DOHH2 (cell line): ENCODE results near the gene EHHADH.

Experiments
- H3F3A ChIP-seq: fragments of 200-600 bp; sonication (generic), shearing (Covaris generic); 2 replicates; pipeline ENCODE4 v1.6.0; 2016; ENCODE audit warnings: antibody characterized with exemption, mild to moderate bottlenecking; ENCODE audit not compliant: control insufficient read depth, insufficient read depth
- H3K27ac ChIP-seq: fragments of 200-600 bp; sonication (generic); 2 replicates; pipeline ENCODE4 v1.5.1; 2014; ENCODE audit warnings: low read depth, mild to moderate bottlenecking, low read length, moderate library complexity
- H3K27me3 ChIP-seq: fragments of 200-600 bp; sonication (generic); 2 replicates; pipeline ENCODE4 v1.6.1; 2014; ENCODE audit warnings: mild to moderate bottlenecking, low read length, mixed read lengths; ENCODE audit not compliant: control insufficient read depth
- H3K36me3 ChIP-seq: fragments of 200-600 bp; sonication (generic); 2 replicates; pipeline ENCODE4 v1.6.1; 2014; ENCODE audit warnings: mild to moderate bottlenecking, low read length, moderate library complexity, mixed read lengths; ENCODE audit not compliant: control insufficient read depth
- H3K4me1 ChIP-seq: fragments of 200-600 bp; sonication (generic); 2 replicates; pipeline ENCODE4 v1.6.1; 2014; ENCODE audit warnings: mild to moderate bottlenecking, low read length, mixed read lengths; ENCODE audit not compliant: control insufficient read depth
- H3K4me2 ChIP-seq: fragments of 200-600 bp; sonication (generic); 2 replicates; pipeline ENCODE4 v1.6.0; 2014; ENCODE audit warnings: mild to moderate bottlenecking, low read length, moderate library complexity
- H3K4me3 ChIP-seq: fragments of 200-600 bp; sonication (generic); 2 replicates; pipeline ENCODE4 v1.5.1; 2014; ENCODE audit warnings: mild to moderate bottlenecking, low read length, mixed read lengths
- H3K79me2 ChIP-seq: fragments of 200-600 bp; sonication (generic); 2 replicates; pipeline ENCODE4 v1.6.1; 2014; ENCODE audit warnings: mild to moderate bottlenecking, low read length, mixed read lengths; ENCODE audit not compliant: control insufficient read depth
- H3K9me2 ChIP-seq: fragments of 200-600 bp; sonication (generic); replicated peaks from 2 replicates; pipeline ENCODE4 v1.6.1; 2014; ENCODE audit warnings: mild to moderate bottlenecking, low read length, mixed read lengths; ENCODE audit not compliant: control insufficient read depth
- H3K9me3 ChIP-seq: fragments of 200-600 bp; sonication (generic); 2 replicates; pipeline ENCODE4 v1.6.1; 2014; ENCODE audit warnings: antibody characterized with exemption, low read length, mixed read lengths; ENCODE audit not compliant: control insufficient read depth, insufficient read depth
- H4K20me1 ChIP-seq: fragments of 200-600 bp; sonication (generic); 2 replicates; pipeline ENCODE4 v1.6.0; 2014; ENCODE audit warnings: low read depth, mild to moderate bottlenecking, antibody characterized with exemption, low read length, moderate library complexity; ENCODE audit not compliant: control insufficient read depth, insufficient read depth
- EZH2phosphoT487 ChIP-seq: fragments of 200-600 bp; sonication (generic); IDR thresholded peaks from 2 replicates; pipeline ENCODE4 v1.6.1; 2017; ENCODE audit warnings: borderline replicate concordance, mild to moderate bottlenecking, antibody characterized with exemption, low read length, moderate library complexity, mixed read lengths
- TF ChIP-seq, protein P1 (sequence below): fragments of 200-600 bp; sonication (generic); IDR thresholded peaks from one replicate; pipeline ENCODE4 v1.5.1; 2014; ENCODE audit warnings: antibody characterized with exemption, mild to moderate bottlenecking, low read depth, low read length; ENCODE audit not compliant: poor library complexity, severe bottlenecking

Gene EHHADH

GRCh38 chr3:185210621-185211142 lies 43.2 kb downstream of the EHHADH start:
- H3K9me2 ChIP-seq = no peaks in the 10 kb centered on the region
- H3K9me3 ChIP-seq = no peaks in the 10 kb centered on the region
- no peaks in the 10 kb centered on the region for H3F3A ChIP-seq
- H4K20me1 ChIP-seq = no peaks in the 10 kb centered on the region
- no peak overlapping the region for H3K27ac ChIP-seq
- TF ChIP-seq EZH2phosphoT487 = no peak
- TF ChIP-seq, protein P1, sequence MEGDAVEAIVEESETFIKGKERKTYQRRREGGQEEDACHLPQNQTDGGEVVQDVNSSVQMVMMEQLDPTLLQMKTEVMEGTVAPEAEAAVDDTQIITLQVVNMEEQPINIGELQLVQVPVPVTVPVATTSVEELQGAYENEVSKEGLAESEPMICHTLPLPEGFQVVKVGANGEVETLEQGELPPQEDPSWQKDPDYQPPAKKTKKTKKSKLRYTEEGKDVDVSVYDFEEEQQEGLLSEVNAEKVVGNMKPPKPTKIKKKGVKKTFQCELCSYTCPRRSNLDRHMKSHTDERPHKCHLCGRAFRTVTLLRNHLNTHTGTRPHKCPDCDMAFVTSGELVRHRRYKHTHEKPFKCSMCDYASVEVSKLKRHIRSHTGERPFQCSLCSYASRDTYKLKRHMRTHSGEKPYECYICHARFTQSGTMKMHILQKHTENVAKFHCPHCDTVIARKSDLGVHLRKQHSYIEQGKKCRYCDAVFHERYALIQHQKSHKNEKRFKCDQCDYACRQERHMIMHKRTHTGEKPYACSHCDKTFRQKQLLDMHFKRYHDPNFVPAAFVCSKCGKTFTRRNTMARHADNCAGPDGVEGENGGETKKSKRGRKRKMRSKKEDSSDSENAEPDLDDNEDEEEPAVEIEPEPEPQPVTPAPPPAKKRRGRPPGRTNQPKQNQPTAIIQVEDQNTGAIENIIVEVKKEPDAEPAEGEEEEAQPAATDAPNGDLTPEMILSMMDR = no peak
- no peak overlapping the region for H3K4me2 ChIP-seq
- H3K27me3 ChIP-seq = no peaks in the 10 kb centered on the region
- no peaks in the 10 kb centered on the region for H3K36me3 ChIP-seq
- H3K4me3 ChIP-seq = no peak overlapping the region
- H3K79me2 ChIP-seq = no peaks in the 10 kb centered on the region
- peaks cover 28% of the 10 kb centered on the region for H3K4me1 ChIP-seq

GRCh38 chr3:185208823-185209222 lies 45.0 kb downstream of the EHHADH start:
- H3K4me2 ChIP-seq = peak overlapping the region; percentile 82

DNA sequence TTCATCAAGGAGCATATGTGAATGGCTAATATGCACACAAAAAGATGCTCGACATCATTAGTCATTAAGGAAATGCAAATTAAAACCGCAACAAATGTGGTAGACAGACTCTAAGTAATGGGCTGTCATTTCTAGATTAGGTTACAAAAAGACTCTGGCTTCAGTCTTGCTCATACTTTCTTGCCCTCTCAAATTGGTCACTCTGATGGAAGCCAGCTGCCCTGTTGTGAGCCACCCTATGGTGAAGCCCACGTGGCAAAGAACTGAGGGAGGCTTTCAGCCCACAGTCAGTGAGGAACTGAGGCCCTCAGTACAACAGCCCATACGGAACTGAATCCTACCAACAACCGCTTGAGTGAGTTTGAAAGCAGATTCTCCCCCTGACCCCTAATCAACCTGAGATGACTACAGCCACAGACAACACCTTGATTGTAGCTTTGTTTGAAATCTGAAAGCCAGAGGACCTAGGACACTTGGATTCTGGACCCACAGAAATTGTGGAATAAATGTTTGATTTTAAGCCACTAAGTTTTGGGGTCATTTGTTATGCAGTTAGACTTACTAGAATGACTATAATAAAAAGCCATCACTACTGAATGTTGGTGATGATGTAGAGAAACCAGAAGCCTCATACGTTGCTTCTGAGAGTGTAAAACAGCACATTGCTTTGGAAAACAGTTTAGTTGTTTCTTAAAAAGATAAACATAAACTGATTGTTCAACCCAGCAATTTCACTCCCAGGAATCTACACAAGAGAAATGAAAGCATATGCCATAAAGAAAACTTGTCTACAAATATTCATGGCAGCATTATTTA lies 45.7 kb downstream of the EHHADH start:
- H3K9me2 ChIP-seq = no peaks in the 10 kb centered on the region
- H3K9me3 ChIP-seq = no peaks in the 10 kb centered on the region
- peak overlapping the region; percentile 75 for H3K27ac ChIP-seq
- no peaks in the 10 kb centered on the region for H4K20me1 ChIP-seq
- no peaks in the 10 kb centered on the region for H3K79me2 ChIP-seq
- no peaks in the 10 kb centered on the region for H3K36me3 ChIP-seq
- H3K4me1 ChIP-seq = peaks cover 24% of the 10 kb centered on the region
- no peaks in the 10 kb centered on the region for H3F3A ChIP-seq
- TF ChIP-seq, protein P1 = no peak
- TF ChIP-seq EZH2phosphoT487 = no peak
- peak overlapping the region; percentile 82 for H3K4me2 ChIP-seq
- no peaks in the 10 kb centered on the region for H3K27me3 ChIP-seq
- peak overlapping the region; percentile 57 for H3K4me3 ChIP-seq

More at GRCh38 chr3:185208823-185209222, 45.0 kb downstream of the EHHADH start:
- Histone ChIP-seq H4K20me1 (no peaks in the 10 kb centered on the region), H3K36me3 (no peaks in the 10 kb centered on the region), H3K9me3 (no peaks in the 10 kb centered on the region), H3K4me3 (peak overlapping the region; percentile 57), H3K27me3 (no peaks in the 10 kb centered on the region), H3F3A (no peaks in the 10 kb centered on the region), H3K9me2 (no peaks in the 10 kb centered on the region), H3K27ac (peak overlapping the region; percentile 75), H3K4me1 (peaks cover 24% of the 10 kb centered on the region), H3K79me2 (no peaks in the 10 kb centered on the region)
- TF ChIP-seq, protein P1 = no peak
- TF ChIP-seq EZH2phosphoT487 = no peak
